ENCODE data around the gene EZR. TPM values are rescaled to one million over a fixed set of nuclear protein-coding genes. Genes with fewer than 3 reads are reported as not detected.
"Not testable (repeated sequence)": the region's sequence is repeated elsewhere in the genome, so short reads cannot be mapped to it uniquely, and the experiment has no call there.

EZR gene
- total RNA-seq, 1 donor from 2014 or later, result 141 TPM

DNA sequence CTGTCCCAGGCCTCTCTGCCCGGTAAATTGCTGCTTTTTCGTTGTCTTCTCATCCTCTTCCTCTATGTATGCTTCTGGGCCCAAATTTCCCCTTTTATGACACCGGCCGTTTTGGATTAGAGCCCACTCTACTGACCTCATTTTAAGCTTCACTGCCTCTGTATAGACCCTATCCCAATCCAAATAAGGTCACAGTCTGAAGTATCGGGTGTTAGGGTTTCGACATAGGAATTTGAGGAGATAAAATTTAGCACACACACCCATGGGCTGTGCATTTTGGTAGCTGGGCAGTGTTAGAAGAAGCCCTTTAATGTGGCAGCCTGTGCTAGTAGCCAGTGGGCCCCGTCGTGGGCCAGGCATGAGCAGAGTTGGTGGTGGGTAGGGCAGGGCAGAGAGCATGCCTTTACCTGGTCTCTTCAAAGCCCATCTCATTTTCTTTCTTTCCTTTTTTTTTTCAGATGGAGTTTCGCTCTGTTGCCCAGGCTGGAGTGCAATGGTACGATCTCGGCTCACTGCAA, 27.9 kb upstream of the EZR start:
- intact Hi-C loops (cut with DNase I), result no loop called here
- no peak for DNase-seq (ENCODE audit: low spot score)

DNA sequence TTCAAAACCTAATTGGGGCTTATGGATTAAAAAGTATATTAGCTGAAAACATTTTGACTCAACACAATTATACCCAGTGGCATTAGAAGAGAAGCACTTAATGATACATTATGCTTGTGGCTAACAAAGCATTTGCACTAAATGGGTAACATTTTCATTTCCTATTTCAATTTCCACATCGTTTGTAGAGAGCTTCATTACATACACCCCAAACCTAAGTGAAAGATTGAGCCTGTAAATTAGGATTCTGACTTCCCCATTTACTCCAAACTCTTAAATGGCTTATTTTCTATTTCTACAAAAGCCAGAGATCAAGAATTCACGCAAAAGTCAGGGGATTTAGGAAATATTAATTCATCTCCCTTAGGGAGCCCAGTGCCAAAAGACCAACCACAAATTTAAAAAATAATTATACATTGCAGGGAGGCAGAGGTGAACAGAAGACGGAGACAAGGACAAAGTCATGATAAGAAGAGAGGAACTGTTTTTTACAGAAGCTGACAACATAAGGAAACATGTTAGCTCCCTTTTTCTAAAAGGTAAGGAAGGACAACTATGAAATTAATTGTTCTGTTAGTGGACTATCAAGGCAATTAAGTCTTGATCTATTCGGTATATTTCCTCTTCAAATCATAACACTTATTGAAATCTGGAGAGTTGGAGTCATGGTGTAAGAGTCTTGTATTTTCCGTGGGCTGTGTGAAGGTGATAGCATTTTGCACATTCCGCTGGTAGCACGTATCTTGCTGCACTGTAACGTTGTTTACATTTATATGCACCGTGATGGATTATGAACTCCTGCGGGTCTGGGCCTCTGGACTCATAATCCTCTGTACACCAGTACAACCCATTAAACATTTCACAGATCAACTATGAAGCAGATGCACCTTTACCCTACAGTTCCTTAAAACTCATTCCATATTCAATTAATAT, 24.8 kb upstream of the EZR start:
- no peak for DNase-seq (ENCODE audit: low spot score)

DNA sequence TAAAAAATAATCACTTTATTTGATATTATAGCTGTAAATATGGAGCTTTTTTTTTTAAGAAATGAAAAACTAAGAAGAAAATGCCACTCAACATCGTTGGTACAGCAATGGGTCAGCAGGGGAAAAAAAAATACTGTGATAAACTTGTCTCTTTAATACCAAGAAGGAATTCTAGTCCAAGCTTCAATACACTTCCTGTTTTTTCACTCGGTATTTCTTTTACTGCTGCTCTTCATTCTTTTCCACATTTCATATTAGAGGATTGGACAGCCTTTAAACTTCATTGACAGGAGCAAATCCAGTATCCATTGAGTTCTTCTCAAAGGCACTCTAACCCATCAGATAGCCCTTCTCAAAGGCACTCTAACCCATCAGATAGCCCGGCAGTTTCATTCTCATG, 22.2 kb upstream of the EZR start:
- intact Hi-C loops (cut with DNase I), result no loop called here
- no peak for DNase-seq (ENCODE audit: low spot score)

More for the DNA sequence above, 24.8 kb upstream of the EZR start:
- intact Hi-C loops (cut with DNase I), result no loop called here

DNA sequence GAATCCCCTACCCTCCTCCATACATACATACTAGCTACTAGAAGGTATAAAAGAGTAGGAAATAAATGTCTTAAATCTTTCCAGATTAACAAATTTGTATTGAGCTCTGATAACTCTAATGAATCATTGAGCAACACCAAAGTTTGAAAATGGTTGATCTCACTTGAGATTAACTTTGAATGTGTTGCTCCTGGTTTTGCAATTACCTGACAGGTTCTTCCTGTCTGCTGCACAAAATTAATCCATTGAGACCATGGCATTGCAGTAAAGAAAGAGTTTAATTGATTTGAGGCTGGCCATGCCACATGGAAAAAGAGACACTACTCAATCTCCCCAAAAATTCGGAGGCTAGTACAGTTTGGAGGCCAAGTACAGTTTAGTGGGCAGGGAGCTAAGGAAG, 21.3 kb upstream of the EZR start:
- intact Hi-C loops (cut with DNase I), result no loop called here
- DNase-seq (ENCODE audit: low spot score), result no peak

DNA sequence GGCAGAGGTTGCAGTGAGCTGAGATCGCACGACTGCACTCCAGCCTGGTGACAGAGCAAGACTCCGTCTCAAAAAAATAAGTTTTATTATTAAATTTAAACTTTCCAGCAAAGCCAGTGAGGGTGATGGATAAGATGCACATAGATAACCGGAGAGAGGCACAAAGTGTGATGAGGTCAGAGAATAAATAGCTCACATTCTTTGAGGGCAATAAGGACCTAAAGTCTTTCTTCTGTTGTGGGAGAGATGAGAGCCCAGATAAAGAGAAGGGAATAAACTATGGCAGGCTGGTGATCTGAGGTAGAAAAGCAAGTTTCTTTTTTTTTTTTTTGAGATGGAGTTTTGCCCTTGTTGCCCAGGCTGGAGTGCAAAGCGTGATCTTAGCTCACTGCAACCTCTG, 20.6 kb upstream of the EZR start:
- intact Hi-C loops (cut with DNase I), result no loop called here
- DNase-seq (ENCODE audit: low spot score), result no peak

DNA sequence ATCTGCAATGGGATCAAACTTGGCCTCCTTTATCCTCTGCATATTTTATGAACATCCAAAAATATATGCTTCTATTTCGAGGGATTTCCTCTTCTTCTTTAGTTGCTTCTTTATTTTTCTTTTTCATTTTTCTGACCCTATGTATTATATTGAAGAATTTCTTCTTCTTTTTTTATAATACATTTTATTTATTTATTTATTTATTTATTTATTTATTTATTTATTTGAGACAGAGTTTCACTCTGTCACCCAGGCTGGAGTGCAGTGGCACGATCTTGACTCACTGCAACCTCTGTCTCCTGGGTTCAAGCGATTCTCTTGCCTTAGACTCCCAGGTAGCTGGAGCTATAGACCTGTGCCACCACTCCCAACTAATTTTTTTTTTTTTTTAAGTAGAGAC, 19.6 kb upstream of the EZR start:
- DNase-seq (ENCODE audit: low spot score); intact Hi-C loops (cut with DNase I): not testable (repeated sequence)

DNA sequence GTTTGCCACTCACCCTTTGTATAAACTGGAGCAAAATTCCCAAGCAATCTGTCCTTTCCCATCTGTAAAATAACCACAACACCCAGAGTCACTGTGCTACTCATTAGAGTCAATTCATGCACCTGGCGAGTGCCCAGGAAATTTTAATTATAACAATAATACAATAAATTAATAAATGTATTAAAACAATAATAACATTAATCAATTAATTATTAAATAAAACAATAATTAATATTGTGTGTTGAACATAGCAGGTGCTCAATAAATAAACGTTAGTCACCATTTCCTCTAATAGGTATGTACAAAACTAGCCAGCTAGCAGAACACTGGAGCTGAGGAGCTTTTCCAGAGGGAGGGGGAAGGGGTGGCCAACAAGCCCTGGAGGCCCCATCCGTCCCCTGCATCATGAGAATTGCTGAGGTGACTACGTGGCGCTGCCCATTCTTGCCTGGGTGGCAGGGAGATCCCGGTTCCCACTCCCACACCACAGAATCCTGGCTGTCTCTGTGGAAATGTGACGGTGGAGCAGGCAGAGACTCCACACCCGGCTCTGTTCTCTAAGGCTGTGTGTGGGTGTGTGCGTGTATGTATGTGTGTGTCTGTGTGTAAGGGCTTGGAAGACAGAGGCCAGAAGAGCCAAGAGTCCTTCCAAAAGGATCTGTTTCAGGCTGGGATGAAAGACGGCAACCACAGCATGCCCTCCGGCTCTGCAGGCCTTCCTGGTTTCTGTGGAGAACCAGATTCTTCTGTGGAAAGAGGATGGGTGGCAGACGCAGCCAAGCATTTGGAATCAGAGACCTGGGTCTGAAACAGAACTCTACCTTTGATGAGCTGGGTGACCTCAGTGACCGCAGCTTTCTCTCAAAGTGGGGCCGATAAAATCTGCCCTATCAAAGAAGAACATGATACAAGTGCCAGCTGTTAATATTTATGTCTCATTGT, 18.8 kb upstream of the EZR start:
- intact Hi-C loops (cut with DNase I), result no loop called here
- no peak for DNase-seq (ENCODE audit: low spot score)

DNA sequence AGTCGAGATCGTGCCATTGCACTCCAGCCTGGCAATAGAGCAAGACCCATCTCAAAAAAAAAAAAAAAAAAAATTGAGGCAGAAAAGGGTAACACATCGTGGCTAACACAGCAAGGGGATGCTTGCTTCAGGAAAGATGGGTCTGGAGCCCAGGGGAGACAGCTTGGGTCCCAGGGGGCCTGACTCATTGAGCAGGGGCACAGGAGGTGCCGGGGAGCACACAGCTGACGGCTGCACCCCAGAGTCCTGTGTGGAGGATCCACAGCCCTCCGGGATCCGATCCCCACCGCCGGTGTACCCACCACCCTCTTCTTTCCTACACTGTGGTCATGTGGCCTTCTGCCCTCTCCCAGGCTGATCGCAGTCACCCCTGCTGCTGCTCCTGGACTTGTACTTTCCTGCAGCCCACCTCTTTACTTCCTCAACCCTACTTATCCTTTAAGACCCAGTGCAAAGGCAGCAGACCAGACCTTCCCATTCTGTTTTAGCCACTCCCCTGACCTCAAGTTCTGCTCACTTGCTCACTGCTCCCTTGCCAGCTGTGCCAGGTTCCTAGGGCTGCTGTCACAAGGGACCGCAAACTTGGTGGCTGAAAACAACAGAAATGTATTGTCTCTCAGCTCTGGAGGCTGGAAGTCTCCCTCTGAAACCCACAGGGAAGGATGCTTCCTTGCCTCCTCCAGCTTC, 17.6 kb upstream of the EZR start:
- no peak for DNase-seq (ENCODE audit: low spot score)
- intact Hi-C loops (cut with DNase I), result no loop called here

DNA sequence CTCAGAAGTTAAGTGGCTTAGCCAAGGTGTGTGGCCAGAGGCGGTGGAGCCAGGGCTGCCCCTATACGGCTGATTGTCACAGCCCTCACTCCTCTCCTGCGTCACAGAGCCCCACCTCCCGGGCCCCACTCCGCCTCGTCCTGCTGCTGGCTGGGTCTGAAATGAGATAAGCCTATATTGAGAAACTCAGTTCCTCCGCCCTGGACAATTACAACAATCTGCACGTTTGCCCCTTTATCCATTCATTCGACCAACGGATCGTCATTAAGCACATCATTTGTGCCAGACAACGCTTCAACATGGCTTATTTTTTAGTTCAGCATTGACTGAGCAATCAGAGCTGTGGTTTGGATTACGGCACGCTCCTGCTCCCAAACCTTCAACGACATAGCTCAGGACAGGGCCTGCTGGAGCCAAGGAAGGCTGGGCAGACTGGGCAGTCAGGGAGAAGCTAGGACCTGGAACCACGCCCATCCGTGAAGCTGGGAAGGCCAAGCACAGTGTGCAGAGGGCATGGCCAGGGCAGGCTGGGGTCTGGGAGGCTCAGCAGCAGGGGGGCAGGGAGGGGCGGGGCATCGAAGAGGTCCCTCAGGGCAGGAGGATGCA, 16.6 kb upstream of the EZR start:
- intact Hi-C loops (cut with DNase I), result no loop called here
- DNase-seq (ENCODE audit: low spot score), result peak; percentile 81

DNA sequence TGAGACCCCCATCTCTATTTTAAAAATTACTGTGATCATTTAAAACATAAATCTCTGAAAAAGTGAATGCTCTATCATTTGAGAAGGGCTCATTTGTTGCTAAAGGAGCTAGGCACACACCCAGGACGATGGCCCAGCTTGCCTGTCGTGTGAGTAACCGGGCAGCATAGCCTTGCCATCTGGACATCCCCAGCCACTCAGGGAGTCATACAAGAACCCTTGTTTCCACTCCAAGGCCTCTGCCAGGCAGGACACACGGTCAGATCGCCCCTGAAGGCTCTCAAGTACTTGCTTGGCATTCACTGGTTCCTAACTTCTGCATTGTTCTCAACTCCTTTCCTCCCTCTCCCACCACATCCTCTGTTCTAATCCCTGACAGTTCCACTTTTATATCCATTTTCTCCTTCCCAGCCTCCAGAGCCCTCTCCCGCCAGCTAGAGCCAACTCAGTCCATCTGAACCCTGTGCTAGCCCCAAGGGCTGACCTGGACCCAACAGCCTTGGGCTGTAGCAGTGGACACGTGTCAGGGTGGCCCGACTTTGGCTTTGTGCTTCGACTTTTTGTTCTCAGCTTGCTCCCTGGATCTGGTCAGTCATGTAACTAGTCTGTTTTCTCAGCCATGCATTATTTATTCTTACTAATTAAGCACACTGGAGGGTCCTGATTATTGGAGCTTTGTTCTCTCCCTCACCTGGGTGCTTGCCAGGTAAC, 15.7 kb upstream of the EZR start:
- intact Hi-C loops (cut with DNase I), result no loop called here
- DNase-seq (ENCODE audit: low spot score), result no peak

DNA sequence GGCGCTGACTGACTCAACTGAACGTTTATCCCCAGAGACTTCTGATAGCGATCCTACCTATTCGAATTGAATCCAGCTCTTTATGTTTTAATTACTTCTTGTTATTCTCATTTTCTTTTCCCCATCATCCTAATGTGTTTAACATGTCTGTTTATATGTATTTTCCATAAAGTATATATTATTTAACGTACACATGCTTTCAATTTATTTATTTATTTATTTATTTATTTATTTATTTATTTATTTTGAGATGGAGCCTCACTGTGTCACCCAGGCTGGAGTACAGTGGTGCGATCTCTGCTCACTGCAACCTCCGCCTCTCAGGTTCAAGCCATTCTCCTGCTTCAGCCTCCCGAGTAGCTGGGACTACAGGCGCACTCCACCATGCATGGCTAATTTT, 13.6 kb upstream of the EZR start:
- DNase-seq (ENCODE audit: low spot score); intact Hi-C loops (cut with DNase I): not testable (repeated sequence)

DNA sequence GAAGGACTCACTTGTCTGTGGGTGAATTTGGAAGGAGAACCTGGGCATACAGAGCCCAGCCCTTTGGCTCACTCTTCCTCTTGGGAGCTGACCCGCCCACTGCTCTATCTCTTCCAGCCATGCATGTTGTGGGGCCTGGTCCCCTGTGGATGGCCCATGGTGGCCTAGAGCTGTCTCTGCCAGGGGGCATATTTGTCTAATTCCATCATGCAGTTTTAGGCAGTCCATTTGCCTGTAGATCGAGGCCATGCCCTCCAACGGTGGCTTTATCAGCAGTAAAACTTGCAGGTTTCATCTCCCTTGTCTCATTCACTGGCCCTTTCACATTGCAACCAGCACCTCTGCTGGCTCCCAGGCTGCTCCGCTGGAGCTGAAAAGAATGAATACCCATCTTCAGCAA, 12.9 kb upstream of the EZR start:
- DNase-seq (ENCODE audit: low spot score), result no peak
- intact Hi-C loops (cut with DNase I), result no loop called here

DNA sequence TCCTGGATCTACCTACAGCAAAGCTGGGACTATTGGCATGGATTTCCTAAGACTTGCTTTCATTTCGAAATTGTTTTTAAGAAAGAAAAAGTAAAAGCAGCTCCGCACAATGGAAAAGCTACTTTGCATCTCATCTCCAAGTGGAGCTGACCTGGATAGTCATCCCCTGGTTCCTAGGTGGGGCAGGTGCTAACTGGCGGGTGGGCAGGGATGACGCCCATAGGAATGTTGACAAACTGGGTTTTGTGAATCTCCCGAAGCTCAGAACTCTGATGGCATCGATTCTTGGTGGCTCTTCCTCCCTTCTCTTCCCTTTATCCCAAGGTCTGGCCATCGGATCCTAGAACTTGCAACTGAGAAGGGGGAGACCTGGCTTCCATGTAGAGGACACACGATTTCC, 12.4 kb upstream of the EZR start:
- intact Hi-C loops (cut with DNase I), result no loop called here
- DNase-seq (ENCODE audit: low spot score), result no peak

DNA sequence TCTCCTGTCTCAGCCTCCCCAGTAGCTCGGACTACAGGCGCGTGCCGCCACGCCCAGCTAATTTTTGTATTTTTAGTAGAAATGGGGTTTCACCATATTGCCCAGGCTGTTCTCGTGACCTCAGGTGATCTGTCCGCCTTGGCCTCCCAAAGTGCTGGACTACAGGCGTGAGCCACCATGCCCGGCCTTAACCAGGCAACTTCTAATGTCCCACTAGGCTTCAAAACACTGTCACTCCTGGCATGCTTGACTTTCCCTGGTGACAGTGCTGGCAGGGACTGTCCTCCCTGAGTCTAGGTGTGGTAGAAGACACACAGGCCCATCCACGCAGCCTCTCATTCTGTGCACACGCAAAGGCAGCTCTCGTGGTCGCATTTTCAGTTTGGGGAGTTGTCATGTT, 11.6 kb upstream of the EZR start:
- DNase-seq (ENCODE audit: low spot score), result no peak
- intact Hi-C loops (cut with DNase I), result no loop called here

DNA sequence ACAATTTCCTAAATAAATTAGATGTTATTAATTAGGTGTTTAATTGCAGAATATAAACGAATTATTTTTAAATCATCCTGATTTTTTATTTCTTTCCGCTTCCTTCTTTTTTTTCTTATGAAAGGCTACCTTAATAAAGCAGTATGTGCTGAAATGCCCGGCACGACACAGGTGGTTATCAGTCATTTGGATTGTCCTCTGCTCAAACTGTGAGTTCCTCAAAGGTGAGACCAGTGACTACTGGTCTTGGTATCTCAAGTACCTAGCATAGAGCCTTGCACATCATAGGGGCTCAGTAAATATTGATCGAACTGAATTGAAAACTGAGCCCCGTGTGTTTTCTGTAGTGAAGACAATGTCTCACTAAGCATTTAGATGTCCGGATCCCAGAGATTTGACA, 9.6 kb upstream of the EZR start:
- intact Hi-C loops (cut with DNase I), result no loop called here
- DNase-seq (ENCODE audit: low spot score), result no peak

DNA sequence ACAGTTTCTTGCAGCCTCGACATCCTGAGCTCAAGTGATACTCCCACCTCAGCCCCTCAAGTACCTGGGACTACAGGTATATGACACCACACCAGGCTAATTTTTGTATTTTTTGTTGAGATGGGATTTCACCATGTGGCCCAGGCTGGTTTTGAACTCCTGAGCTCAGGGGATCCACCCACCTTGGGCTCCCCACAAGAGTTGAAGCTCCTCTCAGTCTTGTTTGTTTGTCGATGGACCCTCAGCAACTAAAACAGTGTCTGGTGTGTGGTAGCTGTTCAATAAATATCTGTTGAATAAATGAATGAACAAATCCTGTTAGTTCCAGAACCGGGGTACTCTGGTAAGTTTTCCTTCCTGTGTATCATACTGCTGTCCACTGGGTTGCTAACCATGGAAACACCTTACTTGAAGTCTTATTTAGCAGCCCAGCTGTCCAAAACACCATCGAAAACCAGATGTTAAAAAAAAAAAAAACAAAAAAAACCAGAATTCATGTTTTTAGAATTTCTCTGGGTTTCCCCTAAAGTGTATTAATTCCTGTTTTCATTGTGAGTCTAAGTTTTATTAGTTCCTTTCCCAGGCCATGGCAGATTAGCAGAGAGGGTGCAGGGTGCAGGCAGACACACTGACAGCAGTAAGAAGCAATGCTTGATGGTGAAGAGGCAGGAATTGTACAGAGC, 7.8 kb upstream of the EZR start:
- intact Hi-C loops (cut with DNase I), result no loop called here

DNA sequence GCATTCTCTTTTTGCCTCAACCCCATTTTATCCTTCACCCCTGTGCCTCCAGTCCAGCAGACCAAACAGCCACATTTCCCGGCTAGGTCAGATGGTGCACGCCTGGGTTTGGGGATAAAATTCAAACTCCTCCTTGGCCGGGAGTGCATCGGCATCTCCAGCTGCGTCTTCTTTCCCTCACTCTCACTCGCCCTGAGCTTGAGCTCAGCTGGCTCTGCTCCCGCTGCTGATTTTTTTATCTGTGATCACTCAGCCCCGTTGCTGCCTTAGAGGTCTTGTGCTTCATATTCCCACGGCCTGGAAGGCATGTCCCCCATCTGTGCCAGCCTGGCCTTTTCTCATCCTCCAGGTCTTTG, 6.8 kb upstream of the EZR start:
- intact Hi-C loops (cut with DNase I), result no loop called here
- no peak for DNase-seq (ENCODE audit: low spot score)

More for the DNA sequence above, 7.8 kb upstream of the EZR start:
- no peak for DNase-seq (ENCODE audit: low spot score)

Data from cardiac septum (tissue), 1 donor.